GM23248 (cell line): Measurements from ENCODE around the gene KANK3.

Experiments
- EZH2 ChIP-seq: fragments of 200-600 bp; sonication (generic); IDR thresholded peaks from 2 replicates; pipeline ENCODE4 v1.6.1; 2018; ENCODE audit warnings: antibody characterized with exemption, mild to moderate bottlenecking; ENCODE audit not compliant: insufficient read depth, poor library complexity, severe bottlenecking
- EZH2phosphoT487 ChIP-seq: fragments of 200-600 bp; sonication (generic); IDR thresholded peaks from 2 replicates; pipeline ENCODE4 v1.6.1; 2018; ENCODE audit warnings: antibody characterized with exemption, moderate library complexity, mild to moderate bottlenecking, low read depth; ENCODE audit not compliant: insufficient read depth

DNA sequence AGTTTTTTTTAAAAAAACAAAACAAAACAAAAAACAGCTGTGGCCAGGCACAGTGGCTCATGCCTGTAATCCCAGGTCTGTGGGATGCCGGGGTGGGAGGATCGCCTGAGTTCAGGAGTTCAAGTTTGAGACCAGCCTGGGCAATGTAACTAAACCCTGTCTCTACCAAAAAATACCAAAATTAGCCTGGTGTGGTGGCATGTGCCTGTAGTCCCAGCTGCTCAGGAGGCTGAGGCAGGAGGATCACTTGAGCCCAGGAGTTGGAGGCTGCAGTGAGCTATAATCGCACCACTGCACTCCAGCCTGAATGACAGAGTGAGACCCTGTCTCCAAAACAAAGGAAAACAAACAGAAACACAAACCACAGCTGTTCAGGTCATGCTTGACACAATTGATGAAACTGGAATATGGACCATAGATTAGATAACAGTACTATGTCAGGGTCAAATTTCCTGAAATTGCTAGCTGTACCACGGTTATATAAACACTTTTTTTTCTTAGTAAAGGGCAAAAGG is 14.0 kb upstream of the KANK3 start:
- TF ChIP-seq EZH2phosphoT487, result no peak
- no peak for TF ChIP-seq EZH2
